ENCODE data around the gene CGN.

The CGN gene

DNA sequence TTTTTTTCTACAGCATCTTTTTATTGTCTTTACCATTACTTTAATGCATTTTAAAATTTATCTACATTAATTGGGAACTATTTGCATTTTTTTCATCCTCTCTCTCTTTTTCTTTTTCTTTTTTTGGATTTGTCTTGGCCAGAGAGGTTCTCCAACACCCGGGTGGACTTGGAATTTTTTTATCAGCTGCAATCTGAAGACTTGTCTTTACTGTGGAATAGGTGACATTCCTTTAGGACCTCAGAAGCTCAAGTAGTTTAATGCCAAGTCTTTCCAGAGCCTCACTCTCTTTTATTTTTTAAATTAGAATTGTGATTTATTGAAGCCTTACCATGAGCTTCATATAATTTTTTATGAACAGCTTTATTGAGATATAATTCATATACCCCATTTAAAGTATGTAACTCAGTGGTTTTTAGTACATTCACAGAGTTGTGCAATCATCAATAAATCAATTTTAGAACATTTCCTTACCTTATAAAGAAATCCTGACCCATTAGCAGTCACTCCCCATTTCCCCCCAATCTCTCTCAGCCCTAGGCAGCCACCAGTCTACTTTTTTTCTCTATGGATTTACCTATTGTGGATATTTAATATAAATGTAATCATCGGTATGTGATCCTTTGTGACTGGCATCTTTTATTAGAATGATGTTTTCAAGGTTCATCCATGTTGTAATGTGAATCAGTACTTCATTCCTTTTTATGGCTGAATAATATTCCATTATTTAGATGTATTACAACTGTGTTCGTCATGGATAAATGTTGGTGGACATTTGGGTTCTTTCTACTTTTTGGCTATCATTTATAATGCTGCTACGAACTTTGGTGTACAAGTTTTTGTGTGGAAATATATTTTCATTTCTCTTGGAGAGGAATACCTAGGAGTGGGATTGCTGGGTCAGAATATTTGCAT is 35.1 kb downstream of the CGN start:
- no peak for DNase-seq (ENCODE audit: low read depth in 3 of 3, low spot score in 1 of 3)

DNA sequence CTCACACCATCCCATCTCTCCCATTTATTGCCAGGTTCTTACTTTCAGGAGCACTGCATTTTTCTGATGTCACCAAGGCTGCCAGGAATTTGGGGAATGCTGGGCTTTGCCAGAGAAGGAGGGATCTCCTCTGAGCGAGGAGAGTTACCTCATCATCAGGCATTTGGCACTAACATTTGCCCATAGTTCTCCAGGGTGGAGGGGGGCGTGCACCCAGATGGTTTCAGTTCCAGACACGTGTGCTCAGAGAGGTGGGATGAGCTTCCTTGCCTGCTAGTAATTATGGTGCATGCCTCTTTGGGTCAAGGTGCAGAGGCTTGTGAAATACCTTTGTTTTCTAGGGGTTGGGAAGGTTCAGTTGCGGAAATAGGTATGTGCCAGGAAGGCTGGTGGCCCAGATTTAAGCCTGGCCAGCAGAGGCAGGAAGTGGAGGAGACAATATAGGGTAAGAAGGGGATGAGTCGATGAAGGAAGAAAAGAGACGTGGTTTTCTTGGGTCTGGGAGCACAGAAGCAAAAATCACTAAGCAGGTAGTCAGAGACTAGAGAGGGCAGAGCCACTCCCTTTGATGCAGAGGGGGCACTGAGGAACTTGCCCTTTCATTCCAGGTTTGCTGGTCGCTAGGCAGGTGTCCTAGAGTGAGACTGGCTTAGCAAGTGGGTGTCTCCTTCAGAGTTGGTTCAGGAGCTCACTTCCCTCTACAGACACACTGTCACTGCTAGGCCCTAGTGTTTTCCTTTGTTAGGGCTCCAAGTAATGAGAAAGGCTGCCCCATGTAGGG is 36.1 kb downstream of the CGN start:
- no peak for DNase-seq (ENCODE audit: low read depth in 3 of 3, low spot score in 1 of 3)

DNA sequence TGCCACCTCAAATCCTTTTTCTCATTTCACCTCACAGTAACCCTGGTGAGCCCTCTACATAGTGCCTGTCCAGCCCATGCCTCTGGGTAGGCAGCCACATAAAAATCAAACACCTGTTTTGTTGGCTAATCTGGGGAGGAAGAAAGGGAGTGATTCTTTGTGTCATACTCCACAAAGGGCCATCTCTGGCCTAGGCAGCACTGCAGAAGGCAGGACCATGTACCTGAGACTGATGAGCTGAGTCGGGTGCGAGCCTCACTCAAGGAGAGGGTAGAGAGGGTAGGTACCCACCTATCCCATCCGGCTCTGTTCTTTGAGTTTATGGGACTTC is 36.7 kb downstream of the CGN start:
- no peak for DNase-seq (ENCODE audit: low read depth in 3 of 3, low spot score in 1 of 3)

DNA sequence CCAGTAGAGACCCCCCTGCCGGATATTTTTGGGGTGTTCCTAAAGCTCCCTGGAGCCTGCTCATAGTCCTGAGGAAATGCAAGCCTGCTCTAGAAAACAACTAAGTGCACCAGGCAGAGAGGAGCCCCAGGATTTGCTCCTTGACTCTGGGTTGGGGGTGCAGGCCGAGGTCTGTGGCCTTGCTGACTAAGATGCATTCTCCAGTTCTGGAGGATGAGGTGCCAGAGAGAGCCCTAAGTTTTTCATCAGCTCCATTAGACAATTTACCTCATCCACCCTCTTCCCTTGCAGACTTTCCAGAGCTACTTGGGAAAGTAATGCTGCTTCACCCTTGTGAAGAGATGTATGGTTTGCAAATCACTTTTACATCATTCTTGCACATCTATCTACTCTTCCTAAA is 38.0 kb downstream of the CGN start:
- no peak for DNase-seq (ENCODE audit: low read depth in 3 of 3, low spot score in 1 of 3)

DNA sequence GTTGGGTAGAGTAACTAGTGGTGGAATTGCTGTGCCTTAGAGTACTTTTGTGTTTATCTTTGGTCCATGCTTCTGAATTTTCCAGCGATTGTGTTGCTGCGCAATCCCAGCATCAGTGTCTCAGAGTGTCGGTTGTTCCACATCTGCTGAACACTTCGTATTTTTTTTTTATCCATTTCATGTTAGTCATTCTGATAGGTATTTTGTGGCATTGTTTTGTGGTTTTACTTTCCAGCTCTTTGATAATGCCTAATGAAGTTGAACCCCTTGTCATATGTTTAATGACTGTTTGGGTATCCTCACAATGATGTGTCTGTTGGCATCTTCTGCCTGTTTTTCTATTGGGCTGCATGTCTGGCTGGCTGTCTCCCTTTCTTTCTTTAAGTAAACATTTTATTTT is 42.5 kb downstream of the CGN start:
- no peak for DNase-seq (ENCODE audit: low read depth in 3 of 3, low spot score in 1 of 3)

DNA sequence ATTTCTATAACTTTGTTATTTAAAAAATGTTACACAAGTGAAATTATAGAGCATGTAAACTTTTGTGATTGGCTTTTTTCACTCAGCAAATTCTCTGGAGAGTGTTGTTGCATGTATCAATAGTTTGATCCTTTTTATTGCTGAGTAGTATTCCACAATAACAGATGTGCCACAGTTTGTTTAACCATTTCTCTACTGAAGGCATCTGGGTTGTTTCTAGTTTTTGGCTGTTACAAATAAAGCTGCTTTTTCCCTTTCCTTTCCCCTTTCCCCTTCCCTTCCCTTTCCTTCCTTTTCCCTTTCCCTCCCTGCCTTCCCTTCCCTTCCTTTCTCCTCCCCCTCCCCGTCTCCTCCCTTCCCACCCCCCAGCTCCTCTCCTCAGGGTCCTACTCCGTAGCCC is 44.9 kb downstream of the CGN start:
- DNase-seq (ENCODE audit: low read depth in 3 of 3, low spot score in 1 of 3), result no peak

DNA sequence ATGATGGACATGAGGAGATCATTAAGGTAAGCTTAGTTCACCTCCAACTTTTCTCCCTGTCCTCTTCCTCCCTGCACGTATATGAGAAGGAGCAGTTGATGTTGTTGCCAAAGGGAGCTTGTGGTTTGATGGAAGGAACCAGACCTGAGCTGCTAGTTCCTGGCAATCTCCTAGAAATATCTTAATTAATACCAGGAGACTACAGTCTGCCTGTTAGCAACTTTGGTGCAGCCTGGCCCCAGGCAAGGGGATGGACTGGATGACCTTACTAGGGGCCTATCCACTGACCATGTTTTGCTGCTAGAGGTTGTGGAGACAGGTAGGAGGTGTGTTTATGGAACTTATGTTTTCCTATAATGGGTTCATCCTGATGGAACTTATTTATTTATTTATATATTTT is 51.5 kb downstream of the CGN start:
- no peak for DNase-seq (ENCODE audit: low read depth in 3 of 3, low spot score in 1 of 3)

DNA sequence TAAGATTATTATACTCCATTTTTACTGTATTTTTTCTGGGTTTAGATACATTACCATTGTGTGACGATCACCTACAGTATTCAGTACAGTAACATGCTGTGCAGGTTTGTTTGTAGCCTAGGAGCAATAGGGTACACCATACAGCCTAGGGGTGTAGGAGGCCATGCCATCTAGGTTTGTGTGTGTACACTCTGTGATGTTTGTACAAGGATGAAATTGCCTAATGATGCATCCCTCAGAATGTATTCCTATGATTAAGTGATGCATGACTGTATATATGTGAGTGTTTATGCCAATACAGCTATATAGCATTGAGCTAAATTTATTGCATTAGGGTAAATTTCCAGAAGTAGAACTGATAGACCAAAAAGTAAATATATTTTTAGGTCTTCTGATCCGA is 52.2 kb downstream of the CGN start:
- no peak for DNase-seq (ENCODE audit: low read depth in 3 of 3, low spot score in 1 of 3)

DNA sequence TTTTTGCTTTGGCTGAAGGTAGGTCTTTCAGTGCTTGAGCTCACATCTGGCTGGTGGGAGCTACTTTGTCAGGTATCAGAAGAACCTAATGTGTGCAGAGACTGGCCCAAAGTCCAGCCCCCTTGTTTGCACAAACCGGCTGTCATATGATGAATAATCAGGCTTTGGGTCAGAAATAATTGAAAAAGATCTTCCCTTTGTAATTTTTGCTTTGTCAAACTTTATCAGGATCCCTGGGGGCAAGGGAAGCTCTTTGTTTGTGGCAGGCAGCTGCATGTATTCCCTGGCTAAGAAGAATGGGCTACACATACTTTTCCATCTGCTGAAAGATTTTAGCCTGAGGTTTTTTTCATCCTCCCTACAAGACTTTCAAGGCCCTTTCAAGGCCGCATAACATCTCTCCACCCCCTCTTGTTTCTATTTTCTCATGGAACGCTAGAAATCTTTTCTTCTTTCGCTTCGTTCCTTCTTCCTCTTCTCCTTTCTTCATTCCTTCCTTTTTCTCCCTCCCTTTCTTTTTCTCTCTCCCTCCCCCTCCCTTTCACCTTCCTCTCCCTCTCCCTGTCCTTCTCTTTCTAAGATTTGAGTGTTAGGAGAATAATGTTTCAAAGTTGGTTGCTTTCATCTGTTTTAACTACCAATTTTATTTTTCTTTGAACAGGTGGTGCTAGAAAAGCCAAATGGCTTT is 54.5 kb downstream of the CGN start:
- no peak for DNase-seq (ENCODE audit: low read depth in 3 of 3, low spot score in 1 of 3)

DNA sequence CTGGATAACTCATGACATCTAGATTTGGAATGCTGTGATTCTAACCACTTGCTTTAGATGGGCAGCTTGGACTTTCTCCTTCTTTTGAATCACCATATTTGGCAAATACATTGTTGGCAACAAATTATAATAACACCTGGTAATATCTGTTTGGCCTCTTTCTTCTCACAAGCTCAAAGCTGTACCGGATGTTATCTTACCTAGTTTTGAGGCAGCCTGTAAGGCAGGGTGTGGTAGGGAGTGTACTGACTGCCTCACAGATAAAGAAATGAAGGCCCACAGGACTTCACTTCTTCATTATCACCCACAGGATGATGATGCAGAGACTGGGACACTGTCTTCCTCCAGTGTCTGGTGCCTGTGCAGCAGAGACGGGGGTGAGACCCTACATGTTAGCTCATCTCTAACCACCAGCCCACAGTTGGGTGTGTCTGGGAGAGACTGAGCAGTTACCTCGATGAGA is 57.5 kb downstream of the CGN start:
- DNase-seq (ENCODE audit: low read depth in 3 of 3, low spot score in 1 of 3), result no peak

DNA sequence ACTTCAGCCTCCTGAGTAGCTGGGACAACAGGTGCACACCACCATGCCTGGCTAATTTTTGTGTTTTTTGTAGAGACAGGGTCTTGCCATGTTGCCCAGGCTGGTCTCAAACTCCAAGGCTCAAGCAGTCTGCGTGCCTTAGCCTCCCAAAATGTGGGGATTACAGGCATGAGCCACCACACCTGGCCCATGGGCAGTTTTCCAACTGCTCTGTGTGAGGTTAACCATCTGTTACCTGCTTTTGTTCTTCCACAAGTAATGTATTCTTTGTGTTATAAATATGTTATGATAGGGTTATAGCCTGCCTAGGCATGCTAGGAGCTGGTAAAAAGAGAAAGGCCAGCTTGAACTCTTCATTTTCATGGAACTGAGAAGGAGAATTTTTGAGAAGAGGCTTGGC is 59.6 kb downstream of the CGN start:
- DNase-seq (ENCODE audit: low read depth in 3 of 3, low spot score in 1 of 3), result no peak

DNA sequence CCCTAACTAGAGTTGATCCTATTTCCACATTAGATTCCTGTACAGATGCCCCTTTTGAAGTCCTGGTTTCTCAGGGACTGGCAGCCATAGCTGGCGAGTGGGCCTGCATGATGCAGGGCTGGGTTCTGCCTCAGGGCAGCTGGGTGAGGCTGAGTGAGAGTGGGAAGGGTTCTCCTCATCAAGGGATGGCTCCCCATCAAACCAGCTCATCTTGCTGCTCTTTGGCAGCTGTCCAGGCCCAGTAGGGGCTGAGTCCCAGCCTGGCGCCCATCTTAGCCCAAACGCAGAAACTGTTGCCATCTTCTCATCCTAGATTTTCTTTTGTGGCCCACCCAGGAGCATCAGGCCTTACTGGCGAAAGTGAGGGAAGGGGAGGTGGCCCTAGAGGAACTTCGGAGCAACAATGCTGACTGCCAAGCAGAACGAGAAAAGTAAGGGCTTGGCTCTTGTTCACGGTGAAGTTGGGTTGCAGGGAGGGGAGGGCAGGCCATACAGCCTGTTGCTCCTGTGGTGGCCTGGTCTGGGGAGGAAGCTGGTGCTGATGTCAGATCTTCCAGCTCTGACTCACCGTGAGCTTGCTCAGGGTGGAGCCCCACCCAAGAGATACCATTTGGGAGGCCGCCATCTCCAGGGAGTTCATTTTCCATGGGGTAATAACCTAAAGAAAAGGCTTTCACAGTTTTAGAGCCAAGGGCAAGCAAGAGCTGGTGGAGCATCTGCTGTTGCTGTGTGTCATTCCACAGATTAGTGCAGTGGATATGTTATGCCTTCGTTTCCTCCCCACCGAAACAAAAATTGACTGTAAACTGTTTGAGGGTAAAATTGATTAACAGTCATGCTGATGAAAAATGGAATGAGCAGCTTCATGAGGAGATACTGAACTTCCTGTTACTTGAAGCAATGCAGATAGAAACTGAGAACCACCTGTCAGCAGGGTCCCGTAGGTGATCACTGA is 63.7 kb downstream of the CGN start:
- no peak for DNase-seq (ENCODE audit: low read depth in 3 of 3, low spot score in 1 of 3)

DNA sequence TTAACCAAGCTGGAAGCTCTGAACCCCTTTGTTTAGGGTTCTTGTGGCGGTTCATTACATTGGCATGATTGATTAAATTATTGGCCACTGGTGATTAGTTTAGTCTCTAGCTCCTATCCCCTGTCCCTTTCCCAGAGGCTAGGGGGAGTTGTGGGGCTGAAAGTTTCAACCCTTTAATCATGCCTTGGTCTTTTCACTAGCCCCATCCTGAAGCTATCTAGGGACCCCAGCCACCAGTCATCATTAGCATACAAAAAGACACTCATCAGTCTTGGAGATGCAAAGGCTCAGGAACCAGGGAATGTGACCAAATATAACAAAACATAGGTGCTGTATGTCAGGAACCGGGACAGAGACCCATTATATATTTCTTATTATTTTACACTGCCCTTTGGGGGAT is 66.0 kb downstream of the CGN start:
- DNase-seq (ENCODE audit: low read depth in 3 of 3, low spot score in 1 of 3), result no peak

DNA sequence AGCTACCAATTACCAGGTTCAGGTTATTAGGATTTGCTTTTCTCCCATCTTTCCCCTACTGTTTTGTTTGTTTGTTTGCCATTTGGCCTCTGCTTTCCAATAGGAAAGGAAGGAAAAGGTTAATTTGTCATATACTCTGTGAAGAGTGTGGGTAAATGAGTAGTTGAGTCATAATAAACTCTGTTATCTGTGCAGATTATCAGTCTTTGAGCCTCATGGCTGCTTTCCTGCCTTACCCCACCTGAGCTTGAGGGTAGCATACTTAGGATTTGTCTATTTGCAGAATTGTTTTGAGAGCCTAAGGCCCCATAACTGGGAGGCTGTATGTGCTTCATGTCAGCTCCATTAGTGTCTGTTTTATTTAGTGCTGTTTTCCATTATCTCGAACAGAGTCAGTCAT is 67.8 kb downstream of the CGN start:
- no peak for DNase-seq (ENCODE audit: low read depth in 3 of 3, low spot score in 1 of 3)

DNA sequence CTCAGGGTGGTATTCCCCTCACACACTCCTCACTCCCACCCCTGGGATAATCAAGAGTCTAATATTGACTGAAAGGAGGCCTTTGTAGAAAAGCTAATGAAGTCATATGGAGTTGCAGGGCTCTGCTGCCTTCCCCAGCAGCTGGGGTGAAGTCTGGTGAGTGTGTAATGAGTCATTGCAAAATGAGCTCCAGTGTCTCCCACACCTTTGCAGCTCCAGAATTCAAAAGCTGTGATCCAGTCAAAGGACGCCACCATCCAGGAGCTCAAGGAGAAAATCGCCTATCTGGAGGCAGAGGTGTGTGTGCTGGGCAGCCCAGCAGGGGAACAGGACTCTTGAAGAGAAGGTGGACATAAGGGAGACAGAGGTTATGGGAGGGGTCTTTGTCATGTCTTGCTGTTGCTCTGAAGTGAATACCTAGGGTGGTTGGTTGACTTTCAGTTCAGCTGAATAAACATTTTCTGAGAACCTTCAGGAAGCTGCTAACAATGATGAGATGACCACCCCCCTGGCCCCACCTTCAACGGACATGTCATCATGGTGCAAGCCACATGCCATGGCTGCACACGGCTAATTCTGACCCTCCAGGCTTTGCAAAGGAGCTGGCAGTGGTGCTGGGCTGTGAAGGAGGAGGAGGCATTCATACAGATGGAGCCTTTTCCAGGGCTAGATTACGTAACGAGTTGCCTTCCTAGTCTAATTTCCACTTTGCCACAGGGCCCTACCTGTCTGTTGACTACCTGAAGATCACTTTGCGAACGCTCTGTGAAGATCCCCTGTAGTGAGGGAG is 68.4 kb downstream of the CGN start:
- no peak for DNase-seq (ENCODE audit: low read depth in 3 of 3, low spot score in 1 of 3)

DNA sequence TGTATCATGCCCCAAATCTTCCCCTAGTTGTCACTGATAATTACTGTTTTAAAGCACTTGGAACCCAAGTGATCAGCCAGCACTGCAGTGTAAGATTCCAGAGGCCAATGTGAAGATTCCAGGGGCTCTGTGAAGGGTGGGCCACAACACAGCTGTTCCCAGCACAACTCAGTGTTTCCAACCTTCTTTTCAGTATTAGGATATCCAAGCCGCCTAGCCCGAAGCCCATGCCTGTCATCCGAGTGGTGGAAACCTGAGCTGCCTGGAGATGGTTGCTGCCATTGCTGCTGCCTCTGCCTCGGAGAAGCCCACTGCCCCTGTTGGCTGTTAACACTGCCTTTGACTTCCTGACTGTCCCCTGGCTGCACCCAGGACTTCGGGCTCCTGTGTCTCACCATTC is 70.3 kb downstream of the CGN start:
- DNase-seq (ENCODE audit: low read depth in 3 of 3, low spot score in 1 of 3), result no peak

DNA sequence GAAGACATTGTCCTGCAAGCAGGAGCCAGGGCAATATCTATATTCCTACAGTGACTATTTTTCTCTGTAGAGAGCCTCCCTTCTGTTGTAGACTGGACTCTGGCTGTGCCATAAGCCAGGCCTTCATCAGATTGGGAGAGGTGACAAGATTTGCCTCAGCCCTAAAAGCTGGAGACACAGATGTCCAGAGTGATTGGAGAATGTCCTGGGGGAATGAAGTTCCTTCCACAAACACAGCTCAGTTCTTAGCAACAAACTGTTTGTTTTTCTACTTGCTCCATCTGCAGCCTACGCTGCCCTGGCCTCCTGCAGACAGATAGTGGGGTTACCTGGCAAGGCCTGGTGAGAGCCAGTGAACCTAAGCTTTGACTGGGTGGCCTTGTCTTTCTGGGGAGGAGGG is 70.7 kb downstream of the CGN start:
- no peak for DNase-seq (ENCODE audit: low read depth in 3 of 3, low spot score in 1 of 3)

DNA sequence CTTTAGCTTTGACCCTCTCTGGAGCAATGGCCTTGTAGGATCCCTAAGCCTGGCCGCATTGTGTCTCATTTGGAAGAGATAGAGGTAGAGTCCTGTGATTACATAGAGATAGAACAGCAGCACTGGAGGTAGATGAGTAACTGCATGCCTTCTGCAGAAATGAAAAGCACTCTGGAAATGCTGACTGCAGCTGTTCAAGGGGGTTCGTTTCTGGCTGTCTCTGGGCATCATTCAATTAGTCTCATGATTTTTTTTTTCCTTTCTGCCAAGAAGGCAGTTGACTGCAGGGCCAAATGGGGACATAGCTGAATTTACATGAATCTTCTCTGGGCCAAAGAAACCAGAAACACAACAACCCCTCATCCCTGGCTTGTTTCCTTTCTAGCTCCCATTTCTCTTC is 72.6 kb downstream of the CGN start:
- no peak for DNase-seq (ENCODE audit: low read depth in 3 of 3, low spot score in 1 of 3)

DNA sequence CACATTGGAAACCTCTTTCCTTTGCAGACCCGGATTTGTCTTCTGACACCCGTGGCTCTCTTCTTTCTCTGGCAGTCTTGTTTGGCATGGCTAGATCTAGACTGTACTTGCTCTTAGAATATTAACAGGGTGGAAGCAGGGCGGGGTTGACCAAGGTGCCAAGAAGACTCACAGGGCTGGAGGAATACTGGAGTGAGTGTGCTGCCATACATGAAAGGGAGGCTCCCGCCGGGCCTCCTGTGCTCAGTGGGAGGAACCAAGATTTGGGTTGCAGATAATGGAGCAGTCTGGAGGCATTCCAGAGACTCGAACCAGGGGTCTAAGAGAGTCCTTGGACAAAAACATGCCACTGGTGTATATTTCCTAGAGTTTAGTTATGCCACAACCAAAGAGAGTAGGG is 73.1 kb downstream of the CGN start:
- no peak for DNase-seq (ENCODE audit: low read depth in 3 of 3, low spot score in 1 of 3)

DNA sequence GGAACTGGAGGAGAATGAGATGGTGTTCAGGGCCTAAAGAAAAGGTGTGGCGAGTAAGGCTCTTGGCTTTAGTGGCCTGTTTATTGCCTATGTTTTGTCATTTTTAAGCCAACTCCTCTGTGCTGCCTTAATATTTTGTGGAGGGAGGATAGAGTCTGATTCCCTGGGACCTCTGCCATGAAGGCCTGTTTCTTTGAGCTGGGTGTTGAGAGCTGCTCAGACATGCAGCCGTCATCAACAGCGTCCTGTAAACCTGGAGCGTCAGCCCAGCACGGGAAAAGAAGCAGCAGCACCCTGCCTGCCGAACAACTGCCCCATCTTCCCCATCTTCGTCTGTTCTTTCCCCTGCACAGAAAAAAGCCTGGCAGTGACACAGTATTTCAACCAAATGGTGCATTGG is 73.6 kb downstream of the CGN start:
- DNase-seq (ENCODE audit: low read depth in 3 of 3, low spot score in 1 of 3), result no peak

Measured in stimulated activated CD4-positive, alpha-beta T cell treated with anti-CD3 and anti-CD28 coated beads, TNF-alpha, amount 100 ng/mL, for 1 hour (primary cell).